ENCODE results near the gene NKD1. TPM values are rescaled to one million over a fixed set of nuclear protein-coding genes. Genes with fewer than 3 reads are reported as not detected.
"Not testable (repeated sequence)": the region's sequence is repeated elsewhere in the genome, so short reads cannot be mapped to it uniquely, and the experiment has no call there.

NKD1 gene
- total RNA-seq, 1 donor from 2014 or later = 43.2 TPM

DNA sequence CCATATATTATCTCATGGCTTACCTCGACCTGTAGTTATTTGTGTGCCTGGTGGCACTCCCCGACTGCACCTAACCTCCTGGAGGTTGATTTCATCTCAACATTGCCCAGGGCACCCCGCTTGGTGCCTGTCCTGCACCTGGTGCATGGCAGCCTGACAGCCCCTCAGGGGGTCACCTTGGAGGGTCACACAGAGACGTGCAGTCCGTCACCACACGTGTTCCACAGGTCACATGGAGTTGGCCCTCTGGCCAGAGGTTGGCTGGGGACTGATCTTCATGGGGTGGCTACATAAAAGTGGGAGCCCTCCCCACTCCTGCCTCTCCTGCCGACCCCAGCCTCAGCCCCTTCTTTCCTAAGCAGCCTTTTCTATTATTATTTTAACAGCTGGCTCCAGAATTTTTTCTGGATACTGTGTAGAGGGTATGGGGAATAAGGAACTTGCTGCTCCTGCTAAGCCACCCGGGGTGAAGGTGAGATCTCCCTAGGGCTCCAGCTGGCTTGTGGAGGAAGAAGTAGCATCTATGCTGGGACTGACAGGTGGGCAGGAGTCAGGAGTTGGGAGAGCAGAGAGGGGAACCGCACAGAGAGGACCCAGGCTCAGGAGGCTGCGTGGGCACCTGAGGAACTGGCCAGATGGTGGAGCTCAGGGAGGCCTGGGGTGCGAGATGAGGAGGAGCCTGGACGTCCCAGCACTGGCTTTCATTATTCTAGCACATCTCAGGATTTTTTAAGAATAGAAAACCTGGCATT is 12.5 kb upstream of the NKD1 start:
- TF ChIP-seq, protein P1, sequence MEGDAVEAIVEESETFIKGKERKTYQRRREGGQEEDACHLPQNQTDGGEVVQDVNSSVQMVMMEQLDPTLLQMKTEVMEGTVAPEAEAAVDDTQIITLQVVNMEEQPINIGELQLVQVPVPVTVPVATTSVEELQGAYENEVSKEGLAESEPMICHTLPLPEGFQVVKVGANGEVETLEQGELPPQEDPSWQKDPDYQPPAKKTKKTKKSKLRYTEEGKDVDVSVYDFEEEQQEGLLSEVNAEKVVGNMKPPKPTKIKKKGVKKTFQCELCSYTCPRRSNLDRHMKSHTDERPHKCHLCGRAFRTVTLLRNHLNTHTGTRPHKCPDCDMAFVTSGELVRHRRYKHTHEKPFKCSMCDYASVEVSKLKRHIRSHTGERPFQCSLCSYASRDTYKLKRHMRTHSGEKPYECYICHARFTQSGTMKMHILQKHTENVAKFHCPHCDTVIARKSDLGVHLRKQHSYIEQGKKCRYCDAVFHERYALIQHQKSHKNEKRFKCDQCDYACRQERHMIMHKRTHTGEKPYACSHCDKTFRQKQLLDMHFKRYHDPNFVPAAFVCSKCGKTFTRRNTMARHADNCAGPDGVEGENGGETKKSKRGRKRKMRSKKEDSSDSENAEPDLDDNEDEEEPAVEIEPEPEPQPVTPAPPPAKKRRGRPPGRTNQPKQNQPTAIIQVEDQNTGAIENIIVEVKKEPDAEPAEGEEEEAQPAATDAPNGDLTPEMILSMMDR (conservative IDR thresholded peaks at IDR 0.05) = no peak
- no peak overlapping the region for H3K27ac Mint-ChIP-seq
- peaks cover 14% of the 10 kb centered on the region for H3K27me3 Mint-ChIP-seq

DNA sequence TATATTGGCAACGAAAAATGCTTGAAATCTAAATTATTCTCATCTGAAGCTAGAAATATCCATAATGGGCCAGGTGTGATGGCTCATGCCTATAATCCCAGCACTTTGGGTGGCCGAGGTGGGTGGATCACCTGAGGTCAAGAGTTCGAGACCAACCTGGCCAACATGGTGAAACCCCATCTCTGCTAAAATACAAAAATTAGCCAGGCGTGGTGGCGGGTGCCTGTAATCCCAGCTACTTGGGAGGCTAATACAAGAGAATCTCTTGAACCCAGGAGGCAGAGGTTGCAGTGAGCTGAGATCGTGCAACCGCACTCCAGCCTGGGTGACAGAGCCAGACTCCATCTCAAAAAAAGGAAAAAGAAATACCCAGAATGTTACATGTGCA is 11.9 kb upstream of the NKD1 start:
- peak; percentile 16 for DNase-seq (ENCODE audit: extremely low spot score, unreplicated experiment)
- Mint-ChIP-seq H3K27me3 (peaks cover 16% of the 10 kb centered on the region), H3K4me1 (ENCODE audit: unreplicated experiment) (peaks cover 15% of the 10 kb centered on the region)
- H3K4me3 Mint-ChIP-seq, H3K9me3 Mint-ChIP-seq, H3K27ac Mint-ChIP-seq, H3K36me3 Mint-ChIP-seq: not testable (repeated sequence)

More for the DNA sequence above, 12.5 kb upstream of the NKD1 start:
- no peaks in the 10 kb centered on the region for H3K9me3 Mint-ChIP-seq
- DNase-seq (ENCODE audit: extremely low spot score, unreplicated experiment) = peak; percentile 55
- no peaks in the 10 kb centered on the region for H3K36me3 Mint-ChIP-seq
- H3K4me3 Mint-ChIP-seq = no peak overlapping the region
- H3K4me1 Mint-ChIP-seq (ENCODE audit: unreplicated experiment) = peaks cover 18% of the 10 kb centered on the region

DNA sequence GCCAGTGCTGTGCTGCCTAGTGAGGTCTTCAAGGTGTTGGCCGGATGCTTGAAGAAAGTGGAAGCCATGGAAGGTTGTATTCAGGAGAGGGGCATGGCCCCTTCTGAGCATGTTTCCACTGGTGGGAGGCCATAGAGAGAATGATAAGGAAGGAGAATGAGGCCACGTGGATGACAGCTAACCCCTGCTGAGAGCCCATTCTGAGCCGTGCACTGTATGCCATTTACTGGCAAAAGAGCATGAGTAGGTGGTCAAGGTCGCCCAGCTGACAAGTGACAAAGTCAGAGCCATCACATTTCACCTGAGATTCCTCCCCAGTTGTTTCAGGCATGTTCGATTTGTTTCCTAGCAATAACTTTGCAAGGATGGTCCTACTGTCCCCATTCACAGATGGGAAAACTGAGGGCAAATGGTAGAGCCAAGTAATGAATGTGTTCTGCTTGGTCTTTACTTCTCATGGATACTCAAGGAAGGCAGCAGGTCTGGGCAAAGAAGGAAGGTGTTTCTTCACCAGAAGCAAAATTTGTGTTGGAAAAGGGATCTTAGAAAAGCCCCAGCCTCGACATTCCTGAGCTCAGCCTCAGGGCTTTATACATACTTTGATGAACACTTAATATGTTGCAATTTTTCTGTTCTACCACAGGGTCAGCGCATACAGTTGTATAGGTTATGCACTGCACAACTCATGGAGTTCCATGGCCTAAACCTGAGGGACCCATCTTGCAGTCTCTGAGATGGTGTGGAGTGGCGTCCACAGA is 10.5 kb upstream of the NKD1 start:
- peaks cover 22% of the 10 kb centered on the region for H3K27me3 Mint-ChIP-seq
- DNase-seq (ENCODE audit: extremely low spot score, unreplicated experiment) = no peak
- TF ChIP-seq, protein P1 (conservative IDR thresholded peaks at IDR 0.05) = no peak
- H3K4me3 Mint-ChIP-seq = no peak overlapping the region
- no peak overlapping the region for H3K27ac Mint-ChIP-seq
- H3K9me3 Mint-ChIP-seq = no peaks in the 10 kb centered on the region
- H3K36me3 Mint-ChIP-seq = no peaks in the 10 kb centered on the region
- H3K4me1 Mint-ChIP-seq (ENCODE audit: unreplicated experiment) = peaks cover 15% of the 10 kb centered on the region

DNA sequence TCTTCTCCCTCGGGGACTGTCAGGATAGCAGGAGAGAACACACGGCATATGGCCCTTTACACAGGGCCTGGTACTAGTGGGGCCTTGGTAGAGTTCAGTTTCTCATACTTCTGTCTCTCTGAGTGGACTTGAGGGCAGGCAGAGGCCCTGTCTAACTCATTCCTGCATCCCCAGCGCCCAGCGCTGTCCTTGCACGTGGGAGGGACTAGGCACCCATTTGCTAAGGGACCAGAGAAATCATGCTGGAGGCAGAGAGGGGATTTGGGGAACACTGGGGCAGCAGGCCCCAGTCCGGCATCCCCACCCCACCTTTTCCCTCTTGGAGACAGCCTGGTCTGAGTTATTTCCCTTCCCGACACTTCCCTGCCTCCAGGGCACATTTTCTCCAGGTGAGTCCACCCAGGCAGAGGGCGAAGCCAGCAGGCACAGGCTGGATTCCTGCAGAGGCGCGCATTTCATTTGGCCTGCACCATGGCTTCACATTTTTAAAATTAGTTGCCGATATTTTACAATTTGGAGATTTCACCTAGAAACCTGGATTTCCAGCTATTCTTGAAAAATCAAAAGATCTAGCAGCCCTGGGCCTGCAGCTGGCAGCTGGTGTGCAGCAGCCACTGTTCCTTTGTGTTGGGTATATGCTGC is 9.7 kb upstream of the NKD1 start:
- no peak for DNase-seq (ENCODE audit: extremely low spot score, unreplicated experiment)
- H3K27ac Mint-ChIP-seq = no peak overlapping the region
- peaks cover 30% of the 10 kb centered on the region for H3K27me3 Mint-ChIP-seq
- H3K4me3 Mint-ChIP-seq = no peak overlapping the region
- TF ChIP-seq, protein P1 (conservative IDR thresholded peaks at IDR 0.05) = no peak
- H3K4me1 Mint-ChIP-seq (ENCODE audit: unreplicated experiment) = peaks cover 15% of the 10 kb centered on the region
- H3K9me3 Mint-ChIP-seq = no peaks in the 10 kb centered on the region
- H3K36me3 Mint-ChIP-seq = no peaks in the 10 kb centered on the region

DNA sequence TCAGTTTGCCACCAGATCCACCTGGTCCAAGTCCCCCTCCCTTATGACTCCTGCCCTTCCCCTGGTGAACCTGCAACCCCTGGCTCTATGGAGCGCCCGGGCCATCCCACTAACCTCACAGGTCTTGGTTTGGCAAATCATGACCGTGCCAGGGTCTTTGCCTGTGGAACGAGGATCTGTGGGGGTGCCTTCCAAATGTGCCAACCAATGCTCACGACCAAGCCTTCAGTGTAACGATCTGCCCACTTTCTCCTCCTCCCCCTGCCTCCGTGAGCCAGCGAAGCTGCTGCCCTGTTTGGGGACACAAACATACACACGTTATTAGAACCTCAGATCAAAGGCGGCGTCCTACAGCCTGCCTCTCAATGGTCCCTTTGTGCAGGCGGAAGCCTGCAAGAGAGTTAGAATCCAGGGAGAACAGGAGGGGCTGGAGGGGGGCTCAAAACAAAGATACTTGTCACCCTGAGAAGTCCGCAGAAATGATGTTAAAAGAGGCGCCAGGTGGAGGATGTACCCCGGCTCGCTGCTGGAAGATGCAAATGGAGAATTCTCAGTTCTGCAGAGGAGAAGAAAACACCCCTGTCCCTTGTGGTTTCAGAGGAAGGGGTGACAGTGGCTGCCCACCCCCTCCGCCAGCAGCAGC is 9.0 kb upstream of the NKD1 start:
- Mint-ChIP-seq H3K36me3 (no peaks in the 10 kb centered on the region), H3K9me3 (no peaks in the 10 kb centered on the region), H3K27ac (peak overlapping the region; percentile 40), H3K4me3 (no peak overlapping the region), H3K27me3 (peaks cover 37% of the 10 kb centered on the region), H3K4me1 (ENCODE audit: unreplicated experiment) (peaks cover 15% of the 10 kb centered on the region)
- TF ChIP-seq, protein P1 (conservative IDR thresholded peaks at IDR 0.05) = no peak
- no peak for DNase-seq (ENCODE audit: extremely low spot score, unreplicated experiment)

Data from type B pancreatic cell (in vitro differentiated cells).